Measurements from ENCODE around the gene TIMM9. TPM values are rescaled to one million over a fixed set of nuclear protein-coding genes. Genes with fewer than 3 reads are reported as not detected.
"Not testable (repeated sequence)": the region's sequence is repeated elsewhere in the genome, so short reads cannot be mapped to it uniquely, and the experiment has no call there.

TIMM9 gene
- total RNA-seq, 1 experiment from 2014 or later: 36.6 TPM

- in situ Hi-C loops (cut with HindIII; ENCODE audit: low pct_unique_long_range_greater_than_20kb, low sequenced_read_pairs): no loop called here
- DNase-seq (ENCODE audit: low read depth): no peak
Observed at GRCh38 chr14:58408681-58409215, 18.6 kb downstream of the TIMM9 start.

GRCh38 chr14:58401587-58401986, 25.7 kb downstream of the TIMM9 start:
- no peak for DNase-seq (ENCODE audit: low read depth)
- in situ Hi-C loops (cut with HindIII; ENCODE audit: low pct_unique_long_range_greater_than_20kb, low sequenced_read_pairs): no loop called here

GRCh38 chr14:58398895-58399294, 28.4 kb downstream of the TIMM9 start:
- in situ Hi-C loops (cut with HindIII; ENCODE audit: low pct_unique_long_range_greater_than_20kb, low sequenced_read_pairs): no loop called here
- DNase-seq (ENCODE audit: low read depth): no peak

GRCh38 chr14:58398495-58398894, 28.8 kb downstream of the TIMM9 start:
- DNase-seq (ENCODE audit: low read depth): no peak
- in situ Hi-C loops (cut with HindIII; ENCODE audit: low pct_unique_long_range_greater_than_20kb, low sequenced_read_pairs): no loop called here

GRCh38 chr14:58397156-58397555, 30.2 kb downstream of the TIMM9 start:
- in situ Hi-C loops (cut with HindIII; ENCODE audit: low pct_unique_long_range_greater_than_20kb, low sequenced_read_pairs): no loop called here
- DNase-seq (ENCODE audit: low read depth): no peak

- in situ Hi-C loops (cut with HindIII; ENCODE audit: low pct_unique_long_range_greater_than_20kb, low sequenced_read_pairs): no loop called here
- peak; percentile 30 for DNase-seq (ENCODE audit: low read depth)
Observed at GRCh38 chr14:58395812-58396788, 31.2 kb downstream of the TIMM9 start, which contains the start of gene TOMM20L. TSS of gene TOMM20L (plus strand) at chr14:58395930. CDS start at chr14:58395958, 28 bp downstream.

- DNase-seq (ENCODE audit: low read depth): peak; percentile 2
- in situ Hi-C loops (cut with HindIII; ENCODE audit: low pct_unique_long_range_greater_than_20kb, low sequenced_read_pairs): no loop called here
Observed at GRCh38 chr14:58395562-58395811, 31.8 kb downstream of the TIMM9 start.

- in situ Hi-C loops (cut with HindIII; ENCODE audit: low pct_unique_long_range_greater_than_20kb, low sequenced_read_pairs): no loop called here
Observed at GRCh38 chr14:58390830-58391229, 36.5 kb downstream of the TIMM9 start.

GRCh38 chr14:58376791-58377190, 50.5 kb downstream of the TIMM9 start:
- in situ Hi-C loops (cut with HindIII; ENCODE audit: low pct_unique_long_range_greater_than_20kb, low sequenced_read_pairs): no loop called here
- no peak for DNase-seq (ENCODE audit: low read depth)

More at GRCh38 chr14:58390830-58391229, 36.5 kb downstream of the TIMM9 start:
- DNase-seq (ENCODE audit: low read depth): no peak

- in situ Hi-C loops (cut with HindIII; ENCODE audit: low pct_unique_long_range_greater_than_20kb, low sequenced_read_pairs): no loop called here
Observed at GRCh38 chr14:58368956-58369355, 58.4 kb downstream of the TIMM9 start.

GRCh38 chr14:58367296-58367695, 60.0 kb downstream of the TIMM9 start:
- no peak for DNase-seq (ENCODE audit: low read depth)
- in situ Hi-C loops (cut with HindIII; ENCODE audit: low pct_unique_long_range_greater_than_20kb, low sequenced_read_pairs): no loop called here

More at GRCh38 chr14:58368956-58369355, 58.4 kb downstream of the TIMM9 start:
- DNase-seq (ENCODE audit: low read depth): no peak

GRCh38 chr14:58364316-58364715, 63.0 kb downstream of the TIMM9 start:
- in situ Hi-C loops (cut with HindIII; ENCODE audit: low pct_unique_long_range_greater_than_20kb, low sequenced_read_pairs): no loop called here

GRCh38 chr14:58362798-58363412, 64.4 kb downstream of the TIMM9 start:
- in situ Hi-C loops (cut with HindIII; ENCODE audit: low pct_unique_long_range_greater_than_20kb, low sequenced_read_pairs): no loop called here
- peak; percentile 22 for DNase-seq (ENCODE audit: low read depth)

More at GRCh38 chr14:58364316-58364715, 63.0 kb downstream of the TIMM9 start:
- DNase-seq (ENCODE audit: low read depth): no peak

- DNase-seq (ENCODE audit: low read depth); in situ Hi-C loops (cut with HindIII; ENCODE audit: low pct_unique_long_range_greater_than_20kb, low sequenced_read_pairs): not testable (repeated sequence)
Observed at GRCh38 chr14:58362272-58362671, 65.1 kb downstream of the TIMM9 start.

Other genes starting within 250 kb of the TIMM9 start
- 61.0 and 133 TPM in 2 replicates for gene ACTR10, start 227.4 kb downstream of the TIMM9 start, total RNA-seq (2014; rRNA removed; shearing (Covaris generic); ENCODE audit: low replicate concordance)
- 135 and 171 TPM in 2 replicates for gene PSMA3, start 182.7 kb downstream of the TIMM9 start, total RNA-seq (2014; rRNA removed; shearing (Covaris generic); ENCODE audit: low replicate concordance)
- gene ARID4A, start 129.0 kb downstream of the TIMM9 start, total RNA-seq (2014; rRNA removed; shearing (Covaris generic); ENCODE audit: low replicate concordance): 1.8 and 2.1 TPM in 2 replicates
- gene TOMM20L, start 31.6 kb downstream of the TIMM9 start, total RNA-seq (2014; rRNA removed; shearing (Covaris generic); ENCODE audit: low replicate concordance): not detected in 2 replicates
- gene KIAA0586, start 188 bp upstream of the TIMM9 start, total RNA-seq (2014; rRNA removed; shearing (Covaris generic); ENCODE audit: low replicate concordance): 0.78 and 6.4 TPM in 2 replicates
- gene DACT1, start 210.4 kb upstream of the TIMM9 start, total RNA-seq (2014; rRNA removed; shearing (Covaris generic); ENCODE audit: low replicate concordance): 0.20 TPM in 1 of 2 replicates, not detected in the other